Body of pancreas (tissue), 4 donors: ENCODE results near the gene CNTNAP3B.
"Not testable (repeated sequence)": the region's sequence is repeated elsewhere in the genome, so short reads cannot be mapped to it uniquely, and the experiment has no call there.

Source experiments
- CTCF ChIP-seq, 7 experiments: fragments of 450-650 bp in 4 of 7; fragments of 200-600 bp in 3 of 7; sonication (generic) in 3 of 7; IDR thresholded peaks; one replicate each; pipeline ENCODE4 v1.5.1; 2016 to 2019; ENCODE audit warnings: antibody characterized with exemption in 7 of 7
- POLR2A ChIP-seq, 3 donors: fragments of 450-650 bp; IDR thresholded peaks; one replicate each; pipeline ENCODE4 v1.6.1; 2016; ENCODE audit warnings: antibody characterized with exemption in 3 of 3, mild to moderate bottlenecking in 2 of 3

GRCh38 chr9:41874557-41874956, 254.7 kb downstream of the CNTNAP3B start:
- TF ChIP-seq CTCF, POLR2A (IDR thresholded peaks at IDR 0.05): not testable (repeated sequence)
